ENCODE measurements around the gene CCDC38.

CCDC38 gene

GRCh38 chr12:95959107-95959506 lies 16.7 kb upstream of the CCDC38 start:
- H3K9ac ChIP-seq (ENCODE audit: low read length) = no peak overlapping the region
- no peak overlapping the region for H2AFZ ChIP-seq (ENCODE audit: low read depth, low read length, severe bottlenecking)
- H3K27ac ChIP-seq (ENCODE audit: low read depth, low read length) = no peak overlapping the region
- no peaks in the 10 kb centered on the region for H3K27me3 ChIP-seq (ENCODE audit: low read length)
- no peaks in the 10 kb centered on the region for H4K20me1 ChIP-seq (ENCODE audit: low read depth, low read length)
- no peaks in the 10 kb centered on the region for H3F3A ChIP-seq (ENCODE audit: insufficient read depth)
- H3K9me3 ChIP-seq (ENCODE audit: insufficient read depth, low read length) = no peaks in the 10 kb centered on the region
- TF ChIP-seq CTCF (IDR thresholded peaks at IDR 0.05; ENCODE audit: insufficient read depth, low read length, poor library complexity, severe bottlenecking) = no peak
- no peak for TF ChIP-seq EZH2phosphoT487 (conservative IDR thresholded peaks at IDR 0.05; ENCODE audit: low read length)
- H3K36me3 ChIP-seq (ENCODE audit: low read length) = no peaks in the 10 kb centered on the region
- no peak overlapping the region for H3K4me2 ChIP-seq (ENCODE audit: low read depth, low read length, poor library complexity, severe bottlenecking)
- H3K9me2 ChIP-seq (replicated peaks; ENCODE audit: insufficient read depth, low read length) = no peaks in the 10 kb centered on the region
- H3K79me2 ChIP-seq (ENCODE audit: insufficient read depth, low read length) = no peaks in the 10 kb centered on the region
- no peak overlapping the region for H3K4me3 ChIP-seq (ENCODE audit: insufficient read depth, low read length, poor library complexity, severe bottlenecking)

DNA sequence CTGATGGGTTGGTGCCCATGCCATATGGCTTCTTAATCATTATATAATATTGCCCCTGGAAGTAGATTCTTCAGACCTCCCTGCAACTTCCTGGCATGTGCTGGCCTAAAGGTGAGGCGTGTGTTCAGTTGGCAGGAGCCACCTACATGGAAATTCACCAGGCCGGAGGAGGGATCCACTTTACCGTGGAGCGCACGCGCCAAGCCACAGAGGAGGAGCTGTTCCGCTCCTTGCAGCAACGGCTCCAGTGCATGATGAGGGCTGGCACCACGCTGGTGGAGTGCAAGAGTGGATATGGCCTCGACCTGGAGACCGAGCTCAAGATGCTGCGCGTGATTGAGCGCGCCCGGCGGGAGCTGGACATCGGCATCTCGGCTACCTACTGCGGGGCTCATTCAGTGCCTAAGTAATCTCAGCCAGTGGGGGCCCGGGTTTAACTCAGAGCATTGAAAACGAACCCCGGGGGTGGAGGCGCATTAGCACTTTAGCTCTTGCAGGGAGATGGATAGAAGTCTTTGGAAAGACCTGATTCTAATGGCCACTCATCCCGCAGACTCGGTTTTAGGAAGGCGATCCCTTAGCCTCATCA lies 14.2 kb upstream of the CCDC38 start:
- TF ChIP-seq EZH2phosphoT487 (conservative IDR thresholded peaks at IDR 0.05; ENCODE audit: low read length) (no peak), CTCF (IDR thresholded peaks at IDR 0.05; ENCODE audit: insufficient read depth, low read length, poor library complexity, severe bottlenecking) (no peak)
- H3K4me2 ChIP-seq (ENCODE audit: low read depth, low read length, poor library complexity, severe bottlenecking) = no peak overlapping the region

DNA sequence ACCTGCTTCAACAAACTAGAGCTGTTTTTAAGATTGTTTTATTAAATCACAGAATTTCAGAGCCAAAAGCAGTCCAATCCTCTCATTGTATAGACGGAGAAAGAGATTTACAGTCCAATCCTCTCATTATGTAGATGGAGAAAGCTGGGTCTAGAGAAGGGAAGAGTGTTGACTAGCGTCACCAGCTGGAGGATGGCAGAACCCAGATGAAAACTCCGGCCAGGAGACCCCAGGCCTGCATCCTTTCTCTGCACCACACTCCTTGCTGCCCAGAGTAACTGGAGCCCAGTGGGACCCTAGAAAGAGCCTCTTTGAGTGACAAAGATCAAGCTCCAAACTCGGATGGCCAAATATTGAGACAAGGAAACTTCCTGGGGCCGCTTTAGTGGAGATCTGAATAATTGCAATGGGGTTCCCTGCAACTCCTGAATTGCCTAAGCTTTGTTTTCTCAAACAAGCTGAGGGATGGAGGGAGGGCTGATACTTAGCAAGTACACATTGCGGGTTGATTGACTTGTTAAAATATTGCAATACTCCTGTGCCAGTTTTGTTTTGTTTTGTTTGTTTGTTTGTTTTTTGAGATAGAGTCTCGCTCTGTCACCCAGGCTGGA lies 13.2 kb upstream of the CCDC38 start:
- TF ChIP-seq CTCF (IDR thresholded peaks at IDR 0.05; ENCODE audit: insufficient read depth, low read length, poor library complexity, severe bottlenecking) (no peak), EZH2phosphoT487 (conservative IDR thresholded peaks at IDR 0.05; ENCODE audit: low read length) (no peak)
- Histone ChIP-seq H3K27ac (ENCODE audit: low read depth, low read length) (no peak overlapping the region), H2AFZ (ENCODE audit: low read depth, low read length, severe bottlenecking) (no peak overlapping the region), H3K9me2 (replicated peaks; ENCODE audit: insufficient read depth, low read length) (no peaks in the 10 kb centered on the region), H3F3A (ENCODE audit: insufficient read depth) (no peaks in the 10 kb centered on the region), H3K9ac (ENCODE audit: low read length) (no peak overlapping the region), H4K20me1 (ENCODE audit: low read depth, low read length) (no peaks in the 10 kb centered on the region), H3K36me3 (ENCODE audit: low read length) (no peaks in the 10 kb centered on the region), H3K9me3 (ENCODE audit: insufficient read depth, low read length) (no peaks in the 10 kb centered on the region), H3K4me3 (ENCODE audit: insufficient read depth, low read length, poor library complexity, severe bottlenecking) (no peak overlapping the region), H3K79me2 (ENCODE audit: insufficient read depth, low read length) (no peaks in the 10 kb centered on the region), H3K4me2 (ENCODE audit: low read depth, low read length, poor library complexity, severe bottlenecking) (no peak overlapping the region), H3K27me3 (ENCODE audit: low read length) (no peaks in the 10 kb centered on the region)

More for the DNA sequence above, 14.2 kb upstream of the CCDC38 start:
- H3K27me3 ChIP-seq (ENCODE audit: low read length) = no peaks in the 10 kb centered on the region
- H4K20me1 ChIP-seq (ENCODE audit: low read depth, low read length) = no peaks in the 10 kb centered on the region
- no peak overlapping the region for H3K27ac ChIP-seq (ENCODE audit: low read depth, low read length)
- H3K4me3 ChIP-seq (ENCODE audit: insufficient read depth, low read length, poor library complexity, severe bottlenecking) = no peak overlapping the region
- no peak overlapping the region for H3K9ac ChIP-seq (ENCODE audit: low read length)
- no peak overlapping the region for H2AFZ ChIP-seq (ENCODE audit: low read depth, low read length, severe bottlenecking)
- no peaks in the 10 kb centered on the region for H3K9me3 ChIP-seq (ENCODE audit: insufficient read depth, low read length)
- no peaks in the 10 kb centered on the region for H3F3A ChIP-seq (ENCODE audit: insufficient read depth)
- H3K9me2 ChIP-seq (replicated peaks; ENCODE audit: insufficient read depth, low read length) = no peaks in the 10 kb centered on the region
- no peaks in the 10 kb centered on the region for H3K36me3 ChIP-seq (ENCODE audit: low read length)
- no peaks in the 10 kb centered on the region for H3K79me2 ChIP-seq (ENCODE audit: insufficient read depth, low read length)
